DMS114 treated with DMSO at 0.1 percent for 48 hours (cell line): ENCODE measurements around the gene CTSH.
A peak's percentile ranks its signal among the peaks of the same experiment; 100 is the strongest.

Source experiments
- DNase-seq: peaks from one replicate; lab custom pipeline; 2025; ENCODE audit not compliant: unreplicated experiment; lab: John Stamatoyannopoulos, UW

The CTSH gene, protein sequence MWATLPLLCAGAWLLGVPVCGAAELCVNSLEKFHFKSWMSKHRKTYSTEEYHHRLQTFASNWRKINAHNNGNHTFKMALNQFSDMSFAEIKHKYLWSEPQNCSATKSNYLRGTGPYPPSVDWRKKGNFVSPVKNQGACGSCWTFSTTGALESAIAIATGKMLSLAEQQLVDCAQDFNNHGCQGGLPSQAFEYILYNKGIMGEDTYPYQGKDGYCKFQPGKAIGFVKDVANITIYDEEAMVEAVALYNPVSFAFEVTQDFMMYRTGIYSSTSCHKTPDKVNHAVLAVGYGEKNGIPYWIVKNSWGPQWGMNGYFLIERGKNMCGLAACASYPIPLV

GRCh38 chr15:78944669-78945407 lies at the start of gene CTSH:
CTSH (minus strand) TSS chr15:78945046; CDS start chr15:78944981, 65 bp downstream.
- DNase-seq: peak; percentile 29

DNA sequence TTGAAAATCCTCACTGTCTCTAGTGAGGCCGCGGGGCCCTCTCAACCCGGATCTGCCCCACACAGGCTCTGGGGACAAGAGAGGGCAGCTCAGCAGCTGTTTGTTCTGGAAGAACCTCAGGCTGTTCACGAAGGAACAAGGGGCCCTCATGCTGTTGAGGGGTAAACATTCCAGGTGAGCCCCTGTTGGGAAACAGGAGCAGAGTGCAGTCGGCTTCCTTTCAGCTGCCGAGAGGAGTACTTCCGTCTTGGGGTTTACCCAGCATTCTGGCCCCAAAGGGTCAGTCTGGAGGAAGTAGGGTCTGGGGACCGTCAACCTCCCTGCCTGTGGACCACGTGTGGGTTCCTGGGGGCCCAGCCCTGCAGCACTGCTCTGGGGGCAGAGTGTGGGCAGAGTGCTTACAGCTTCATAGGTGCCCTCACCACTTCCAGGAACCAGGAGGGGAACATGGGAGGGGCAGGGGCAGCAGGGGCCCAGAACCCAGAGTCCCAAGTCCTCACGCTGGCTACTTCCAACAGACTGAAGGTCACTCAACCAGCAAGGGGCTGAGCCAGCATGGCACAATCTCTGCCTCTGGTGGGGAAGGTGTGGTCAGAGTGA lies 49.2 kb upstream of the CTSH start:
- no peak for DNase-seq

DNA sequence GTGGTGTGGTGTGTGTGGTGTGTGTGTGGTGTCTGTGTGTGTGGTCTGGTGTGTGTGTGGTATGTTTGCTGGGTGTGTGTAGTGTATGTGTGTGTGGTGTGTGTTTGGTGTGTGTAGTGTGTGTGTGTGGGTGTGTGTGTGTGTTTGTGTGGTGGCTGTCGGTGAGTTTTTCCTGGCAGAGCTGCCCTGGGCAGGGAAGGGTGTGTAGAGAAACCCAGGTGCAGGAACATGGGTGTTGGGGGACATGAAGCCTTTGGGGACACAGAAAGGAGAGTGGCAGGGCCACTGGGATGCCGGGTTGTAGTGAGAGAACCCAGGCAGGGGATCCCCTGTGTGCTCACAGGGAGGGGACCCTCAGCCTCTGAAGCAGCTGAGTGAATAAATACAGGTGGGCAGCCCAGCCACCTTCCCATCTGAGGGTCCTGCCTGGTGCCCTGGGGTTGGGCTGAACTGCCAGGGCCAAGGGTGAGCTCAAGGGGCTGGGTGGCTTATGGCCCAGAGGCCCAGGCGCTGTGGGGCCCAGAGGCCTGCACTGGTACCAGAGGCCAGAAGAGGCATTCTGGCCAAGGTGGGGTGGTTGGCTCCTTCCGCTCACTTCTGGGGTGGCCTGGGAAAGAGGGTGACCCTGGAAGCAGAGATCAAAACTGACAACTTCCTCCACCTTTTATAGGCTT lies 48.5 kb upstream of the CTSH start:
- DNase-seq: no peak

DNA sequence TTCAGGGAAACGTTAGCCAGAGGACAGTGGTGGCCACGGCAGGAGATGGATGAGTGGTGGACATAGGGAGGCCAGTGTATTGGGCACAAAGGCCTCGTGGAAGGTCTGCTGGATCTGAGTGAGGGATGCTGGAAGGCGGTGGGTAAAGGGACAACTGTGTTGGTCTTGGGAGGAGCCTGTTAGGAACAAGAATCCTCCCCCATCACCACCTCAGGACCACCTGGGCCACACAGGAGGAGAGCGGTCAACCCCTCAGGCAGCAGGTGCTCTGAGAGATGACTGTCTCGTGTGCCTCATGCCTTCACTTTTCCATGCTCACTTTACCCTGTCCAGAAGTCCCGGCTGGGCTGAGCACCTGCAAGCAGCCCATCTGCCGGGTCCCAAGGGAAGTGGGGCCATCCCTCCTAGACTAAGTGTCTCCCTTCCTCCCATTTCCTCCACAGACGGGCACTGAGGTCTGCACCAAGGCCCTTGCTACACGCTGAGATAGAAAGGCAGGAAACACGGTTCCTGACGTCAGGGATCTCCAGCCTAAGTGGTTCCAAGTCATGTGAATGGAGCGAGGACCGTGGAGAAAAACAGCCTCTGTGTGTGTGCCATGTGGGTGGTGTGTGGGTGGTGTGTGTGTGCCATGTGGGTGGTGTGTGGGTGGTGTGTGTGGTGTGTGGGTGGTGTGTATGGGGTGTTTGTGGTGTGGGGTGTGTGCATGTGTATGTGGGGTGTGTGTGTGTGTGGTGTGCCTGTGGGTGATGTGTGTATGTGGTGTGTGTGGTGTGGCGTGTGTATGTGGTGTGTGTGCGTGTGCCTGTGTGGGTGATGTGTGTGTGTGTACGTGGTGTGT lies 47.8 kb upstream of the CTSH start:
- DNase-seq: no peak

- no peak for DNase-seq
Observed at GRCh38 chr15:78991879-78992278, 47.0 kb upstream of the CTSH start.

GRCh38 chr15:78991476-78991875 lies 46.6 kb upstream of the CTSH start:
- no peak for DNase-seq

DNA sequence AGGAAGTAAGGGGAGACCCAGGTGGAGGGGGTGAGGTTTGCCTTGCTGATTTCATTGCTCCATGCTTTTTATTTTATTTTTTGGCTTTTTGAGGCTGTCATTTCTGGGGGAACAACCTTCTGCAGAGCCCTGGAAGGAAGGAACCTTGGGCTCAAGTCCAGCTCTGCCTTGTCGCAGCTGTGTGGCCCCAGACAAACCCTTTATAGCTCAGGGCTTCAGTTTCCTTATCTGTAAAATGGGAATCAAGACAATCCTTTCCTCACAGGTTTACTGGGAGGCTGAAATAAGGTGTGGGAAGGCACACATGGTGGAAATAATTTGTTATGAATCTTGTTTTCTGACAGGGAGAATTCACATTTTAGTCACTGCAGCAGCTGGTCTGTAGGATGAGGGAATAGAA lies 45.4 kb upstream of the CTSH start:
- DNase-seq: no peak

GRCh38 chr15:78989701-78990240 lies 44.9 kb upstream of the CTSH start:
- DNase-seq: no peak

DNA sequence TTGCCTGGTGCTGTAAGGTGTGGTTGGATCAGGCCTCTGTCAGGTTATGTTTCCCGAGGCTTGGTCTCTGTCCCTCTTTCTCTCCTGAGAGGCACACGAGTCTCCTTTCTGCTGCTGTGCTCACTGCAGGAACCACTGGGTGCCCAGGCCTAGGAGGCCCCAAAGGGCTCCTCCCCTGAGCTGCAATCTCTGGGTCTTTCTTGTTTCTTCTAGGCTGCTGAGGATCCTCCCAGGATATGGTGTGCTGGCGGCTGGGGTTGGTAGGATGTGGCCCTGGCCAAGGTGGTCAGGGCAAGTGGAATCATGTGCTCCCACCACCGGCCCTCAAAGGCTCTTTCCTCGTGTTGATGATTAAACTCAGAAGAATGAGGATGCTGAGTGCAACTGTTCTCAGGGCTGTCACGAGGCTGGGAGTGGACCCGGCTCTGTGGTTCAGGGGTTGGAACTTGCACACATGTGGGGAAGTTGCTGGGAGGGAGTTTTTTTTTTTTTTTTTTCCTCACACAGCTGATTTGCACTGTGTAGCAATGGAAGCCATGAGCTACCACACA lies 43.6 kb upstream of the CTSH start:
- no peak for DNase-seq

DNA sequence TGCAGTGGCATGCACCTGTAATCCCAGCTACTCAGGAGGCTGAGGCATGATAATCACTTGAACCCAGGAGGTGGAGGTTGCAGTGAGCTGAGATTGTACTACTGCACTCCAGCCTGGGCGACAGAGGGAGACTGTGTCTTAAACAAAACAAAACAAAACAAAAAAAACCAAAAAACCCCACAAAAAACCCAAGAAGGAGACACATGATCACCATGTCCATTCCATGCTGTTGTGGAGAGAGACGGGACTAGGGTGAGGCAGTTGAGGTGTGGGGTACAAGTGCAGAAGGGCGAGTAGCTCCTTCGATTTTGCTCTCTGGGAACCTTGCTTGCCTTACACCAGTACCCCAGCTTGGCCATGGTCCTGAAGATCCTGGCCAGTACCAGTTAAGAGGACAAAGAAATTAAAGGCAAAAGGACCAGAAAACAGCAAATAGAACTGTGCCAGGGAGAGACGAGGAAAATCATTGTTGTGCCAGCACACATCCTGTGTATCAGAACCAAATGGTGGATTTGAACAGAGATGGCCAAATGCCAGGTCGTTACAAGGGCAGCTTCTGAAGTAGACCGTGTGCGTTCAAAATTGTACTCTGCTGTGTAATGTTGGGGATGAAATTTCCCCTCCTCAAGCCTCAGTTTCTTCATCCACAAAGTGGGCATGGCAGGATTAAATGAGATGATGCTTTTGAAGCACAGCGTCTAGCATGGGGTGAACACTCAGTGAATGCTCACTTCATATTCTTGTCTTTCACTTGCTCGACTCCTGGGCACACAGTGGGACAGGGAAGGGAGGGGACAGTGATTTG lies 42.9 kb upstream of the CTSH start:
- DNase-seq: no peak

DNA sequence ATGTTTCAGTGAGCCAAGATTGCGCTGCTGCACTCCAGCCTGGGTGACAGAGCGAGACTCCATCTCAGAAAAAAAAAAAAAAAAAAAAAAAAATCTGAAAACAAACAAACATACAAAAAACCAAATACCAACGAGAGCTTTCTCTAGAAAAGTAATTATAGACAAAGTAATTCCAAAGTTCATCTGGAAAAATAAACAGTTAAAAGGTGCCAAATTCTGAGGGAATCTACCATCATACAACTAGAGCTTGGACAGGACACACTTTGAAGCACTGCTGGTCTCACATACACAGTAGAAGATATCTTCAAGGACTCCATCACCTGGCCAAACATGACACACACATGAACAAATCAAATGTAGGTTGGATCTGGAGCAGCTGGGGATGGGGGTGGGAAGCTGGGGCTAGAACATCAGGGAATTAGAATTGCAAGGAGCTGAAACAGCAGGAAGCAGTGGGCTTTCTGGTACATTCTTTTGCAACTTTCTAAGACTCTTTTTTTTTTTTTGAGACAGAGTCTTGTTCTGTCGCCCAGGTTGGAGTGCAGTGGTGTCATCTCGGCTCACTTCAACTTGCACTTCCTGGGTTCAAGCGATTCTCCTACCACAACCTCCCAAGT lies 41.1 kb upstream of the CTSH start:
- DNase-seq: no peak

GRCh38 chr15:78984041-78984440 lies 39.2 kb upstream of the CTSH start:
- DNase-seq: no peak

GRCh38 chr15:78983146-78983918 lies 38.5 kb upstream of the CTSH start:
- no peak for DNase-seq

- no peak for DNase-seq
Observed at GRCh38 chr15:78982736-78983135, 37.9 kb upstream of the CTSH start.

GRCh38 chr15:78981532-78982313 lies 36.9 kb upstream of the CTSH start:
- DNase-seq: no peak

GRCh38 chr15:78979456-78980320 lies 34.8 kb upstream of the CTSH start:
- peak; percentile 48 for DNase-seq
